Central memory CD4-positive, alpha-beta T cell (primary cell): ENCODE data around the gene SLC39A11.
"Not testable (repeated sequence)": the region's sequence is repeated elsewhere in the genome, so short reads cannot be mapped to it uniquely, and the experiment has no call there.

ENCODE experiments used
- DNase-seq: peaks from one replicate; pipeline ENCODE4 v3.0.0; 2022

The SLC39A11 gene

GRCh38 chr17:72898725-72899124 lies 193.8 kb downstream of the SLC39A11 start:
- DNase-seq = no peak

GRCh38 chr17:72896288-72896687 lies 196.2 kb downstream of the SLC39A11 start:
- not testable (repeated sequence) for DNase-seq

- no peak for DNase-seq
Observed at GRCh38 chr17:72891627-72892026, 200.9 kb downstream of the SLC39A11 start.

GRCh38 chr17:72890711-72891110 lies 201.8 kb downstream of the SLC39A11 start:
- DNase-seq = no peak

- no peak for DNase-seq
Observed at GRCh38 chr17:72887917-72888316, 204.6 kb downstream of the SLC39A11 start.

- no peak for DNase-seq
Observed at GRCh38 chr17:72887322-72887721, 205.2 kb downstream of the SLC39A11 start.

- no peak for DNase-seq
Observed at GRCh38 chr17:72886622-72887021, 205.9 kb downstream of the SLC39A11 start.

GRCh38 chr17:72884066-72884465 lies 208.4 kb downstream of the SLC39A11 start:
- DNase-seq = no peak

- no peak for DNase-seq
Observed at GRCh38 chr17:72883351-72883750, 209.1 kb downstream of the SLC39A11 start.

- DNase-seq = no peak
Observed at GRCh38 chr17:72882426-72882825, 210.1 kb downstream of the SLC39A11 start.

GRCh38 chr17:72879877-72880276 lies 212.6 kb downstream of the SLC39A11 start:
- DNase-seq = no peak

GRCh38 chr17:72878975-72879660 lies 213.4 kb downstream of the SLC39A11 start:
- DNase-seq = no peak

- no peak for DNase-seq
Observed at GRCh38 chr17:72877348-72877747, 215.1 kb downstream of the SLC39A11 start.

- no peak for DNase-seq
Observed at GRCh38 chr17:72876413-72876812, 216.1 kb downstream of the SLC39A11 start.

- no peak for DNase-seq
Observed at GRCh38 chr17:72875361-72875760, 217.1 kb downstream of the SLC39A11 start.

GRCh38 chr17:72872396-72872795 lies 220.1 kb downstream of the SLC39A11 start:
- no peak for DNase-seq

- DNase-seq = no peak
Observed at GRCh38 chr17:72870367-72870985, 222.0 kb downstream of the SLC39A11 start.

- no peak for DNase-seq
Observed at GRCh38 chr17:72869630-72870029, 222.9 kb downstream of the SLC39A11 start.

- no peak for DNase-seq
Observed at GRCh38 chr17:72865954-72866353, 226.5 kb downstream of the SLC39A11 start.

GRCh38 chr17:72863526-72864211 lies 228.8 kb downstream of the SLC39A11 start:
- DNase-seq = no peak

GRCh38 chr17:72862276-72862999 lies 230.1 kb downstream of the SLC39A11 start:
- DNase-seq = no peak

- no peak for DNase-seq
Observed at GRCh38 chr17:72861811-72862210, 230.7 kb downstream of the SLC39A11 start.

GRCh38 chr17:72860778-72861177 lies 231.7 kb downstream of the SLC39A11 start:
- no peak for DNase-seq
